GM12878 (cell line): ENCODE measurements around the gene MYG1. TPM values are rescaled to one million over a fixed set of nuclear protein-coding genes. Genes with fewer than 3 reads are reported as not detected.

Experiments
- ATAC-seq: fragments of 200-7000 bp; cut with Tn5 transposase; 3 replicates; pipeline ENCODE4 v1.9.1; 2020; ENCODE audit warnings: mild to moderate bottlenecking, moderate library complexity
- Bru-seq: library from RNA; stranded (reverse); fragments of 400-500 nt; gene quantifications from one replicate; lab custom pipeline; 2021; lab: Mats Ljungman, UMichigan
- BruChase-seq, 2 experiments: library from RNA; stranded (reverse); fragments of 400-500 nt; gene quantifications; one replicate each; lab custom pipeline; 2021; lab: Mats Ljungman, UMichigan
- BruUV-seq: library from RNA; stranded (reverse); fragments of 400-500 nt; replicated peaks from 2 replicates; lab custom pipeline; 2021; lab: Mats Ljungman, UMichigan
- CTCF ChIA-PET: fragments of 300-600 bp; sonication (Branson Sonifier 250); formaldehyde crosslinking; extraction: SDS; loops from one replicate; lab custom pipeline; 2021; ENCODE audit warnings: inconsistent platforms; lab: Yijun Ruan, JAX
- POLR2A ChIA-PET: fragments of 350-600 bp; formaldehyde crosslinking; extraction: SDS; loops from one replicate; lab custom pipeline; 2021; ENCODE audit warnings: inconsistent platforms; lab: Charles Lee
- RAD21 ChIA-PET: fragments of 300-600 bp; sonication (Branson Sonifier 250); formaldehyde crosslinking; loops from one replicate; lab custom pipeline; 2023; ENCODE audit warnings: antibody characterized with exemption; ENCODE audit not compliant: unreplicated experiment; lab: Charles Lee
- SMC1A ChIA-PET: fragments of 300-600 bp; sonication (Branson Sonifier 250); formaldehyde crosslinking; loops from one replicate; lab custom pipeline; 2023; ENCODE audit not compliant: unreplicated experiment, uncharacterized antibody; lab: Charles Lee
- DNase-seq: peaks from one replicate; pipeline ENCODE4 v3.0.0-alpha.2; 2011; ENCODE audit warnings: low read depth, low spot score
- FAIRE-seq: peaks from 3 replicates; lab custom pipeline; 2011; peaks lifted over from hg19 to GRCh38; lab: Jason Lieb, UNC
- H2AFZ ChIP-seq: 2 replicates; pipeline ENCODE4 v1.6.0; 2011; ENCODE audit warnings: low read depth, low read length, control low read depth; ENCODE audit not compliant: control insufficient read depth
- H3K27ac ChIP-seq: 2 replicates; pipeline ENCODE4 v1.5.1; 2011; ENCODE audit warnings: control low read depth; ENCODE audit not compliant: control insufficient read depth, insufficient read depth
- H3K27me3 ChIP-seq, 2 experiments: replicated peaks in 1 of 2; 2 replicates each; pipeline versions ENCODE4 v1.6.0 to v1.6.1; 2011; ENCODE audit warnings: low read length in 1 of 2; ENCODE audit not compliant: control insufficient read depth in 2 of 2, insufficient read depth in 2 of 2
- H3K36me3 ChIP-seq, 2 experiments: 2 replicates each; pipeline ENCODE4 v1.5.1; 2011; ENCODE audit warnings: low read length in 1 of 2; ENCODE audit not compliant: control insufficient read depth in 2 of 2, insufficient read depth in 2 of 2
- H3K4me1 ChIP-seq: 2 replicates; pipeline ENCODE4 v1.6.1; 2011; ENCODE audit warnings: mild to moderate bottlenecking, low read length, moderate library complexity, mixed read lengths; ENCODE audit not compliant: control insufficient read depth, insufficient read depth
- H3K4me2 ChIP-seq: 2 replicates; pipeline ENCODE4 v1.6.0; 2011; ENCODE audit warnings: control low read depth; ENCODE audit not compliant: control insufficient read depth, insufficient read depth
- H3K4me3 ChIP-seq: fragments of 200-600 bp; sonication (generic); 2 replicates; pipeline ENCODE4 v1.5.1; 2016
- H3K79me2 ChIP-seq: 2 replicates; pipeline ENCODE4 v1.6.0; 2011; ENCODE audit warnings: low read length; ENCODE audit not compliant: control insufficient read depth, insufficient read depth
- H3K9ac ChIP-seq: 2 replicates; pipeline ENCODE4 v1.8.0; 2011; ENCODE audit warnings: low read length, control low read depth, mixed read lengths; ENCODE audit not compliant: control insufficient read depth, insufficient read depth
- H3K9me3 ChIP-seq: replicated peaks from 3 replicates; pipeline ENCODE4 v1.5.1; 2011; ENCODE audit warnings: mild to moderate bottlenecking, low read length; ENCODE audit not compliant: control insufficient read depth, insufficient read depth
- H4K20me1 ChIP-seq: 2 replicates; pipeline ENCODE4 v1.6.0; 2011; ENCODE audit not compliant: control insufficient read depth, insufficient read depth
- ASH2L ChIP-seq: fragments of 300-600, 200-600 bp; sonication (generic); IDR thresholded peaks from 2 replicates; pipeline ENCODE4 v1.6.1; 2017; ENCODE audit warnings: low read depth, mild to moderate bottlenecking, borderline replicate concordance
- BHLHE40 ChIP-seq, 2 experiments: fragments of 450-650 bp in 1 of 2; IDR thresholded peaks; 2 replicates each; pipeline ENCODE4 v1.6.1; 2011 to 2017; ENCODE audit warnings: low read depth in 2 of 2, borderline replicate concordance in 1 of 2, improper control_type of control experiment in 1 of 2, low read length in 1 of 2, mild to moderate bottlenecking in 1 of 2
- BMI1 ChIP-seq: fragments of 450-650 bp; IDR thresholded peaks from 2 replicates; pipeline ENCODE4 v1.6.1; 2016; ENCODE audit warnings: mild to moderate bottlenecking, moderate library complexity, borderline replicate concordance
- CEBPB ChIP-seq, 2 experiments: fragments of 150-350 bp in 1 of 2; IDR thresholded peaks; 2 replicates each; pipeline ENCODE4 v1.6.1; 2012 to 2014; ENCODE audit warnings: low read depth in 2 of 2, low read length in 2 of 2, borderline replicate concordance in 1 of 2, inconsistent platforms in 1 of 2
- CHD4 ChIP-seq: fragments of 200-600 bp; sonication (generic); IDR thresholded peaks from 2 replicates; pipeline ENCODE4 v1.6.1; 2016; ENCODE audit warnings: mild to moderate bottlenecking
- DPF2 ChIP-seq: fragments of 450-650 bp; IDR thresholded peaks from 2 replicates; pipeline ENCODE4 v1.6.1; 2017; ENCODE audit warnings: mild to moderate bottlenecking
- EP300 ChIP-seq, 2 experiments: fragments of 150-350 bp in 1 of 2; IDR thresholded peaks; 2 replicates each; pipeline ENCODE4 v1.6.1; 2011 to 2012; ENCODE audit warnings: low read depth in 2 of 2, low read length in 2 of 2, borderline replicate concordance in 1 of 2, improper control_type of control experiment in 1 of 2, inconsistent platforms in 1 of 2; ENCODE audit not compliant: control insufficient read depth in 1 of 2
- IRF5 ChIP-seq: fragments of 450-650 bp; IDR thresholded peaks from 2 replicates; pipeline ENCODE4 v1.6.1; 2017; ENCODE audit warnings: borderline replicate concordance
- NBN ChIP-seq: fragments of 450-650 bp; IDR thresholded peaks from 2 replicates; pipeline ENCODE4 v1.6.1; 2016
- RUNX3 ChIP-seq: IDR thresholded peaks from 2 replicates; pipeline ENCODE4 v1.6.1; 2012; ENCODE audit warnings: low read length, inconsistent platforms
- STAT1 ChIP-seq: fragments of 450-650 bp; conservative IDR thresholded peaks from 2 replicates; pipeline ENCODE4 v1.6.1; 2014; ENCODE audit warnings: antibody characterized with exemption, mild to moderate bottlenecking
- TBL1XR1 ChIP-seq: IDR thresholded peaks from 2 replicates; pipeline ENCODE4 v1.6.1; 2012; ENCODE audit warnings: low read depth, low read length, improper control_type of control experiment
- USF2 ChIP-seq: IDR thresholded peaks from 2 replicates; pipeline ENCODE4 v1.6.1; 2011; ENCODE audit warnings: low read depth, low read length, improper control_type of control experiment, borderline replicate concordance
- YY1 ChIP-seq: IDR thresholded peaks from 2 replicates; pipeline ENCODE4 v1.6.1; 2011; ENCODE audit warnings: low read depth, mild to moderate bottlenecking, low read length
- ZNF24 ChIP-seq: fragments of 450-650 bp; IDR thresholded peaks from 2 replicates; pipeline ENCODE4 v1.6.1; 2017; ENCODE audit warnings: antibody characterized with exemption, mild to moderate bottlenecking
- ZSCAN29 ChIP-seq: fragments of 450-650 bp; IDR thresholded peaks from 2 replicates; pipeline ENCODE4 v1.6.1; 2017; ENCODE audit warnings: mild to moderate bottlenecking, moderate library complexity
- WGBS: methylation state at CpG from one replicate; pipeline ENCODE4 v1.1.6; 2016; ENCODE audit warnings: low lambda C conversion rate; ENCODE audit not compliant: insufficient replicate concordance, insufficient coverage; ENCODE audit errors: missing lambda C conversion rate; 5-methylcytosine and 5-hydroxymethylcytosine counted together
- in situ Hi-C: fragments of 300-500 bp; cut with MboI; formaldehyde crosslinking; loops from 9 replicates; pipeline ENCODE4 v1.14.3; 2018; ENCODE audit warnings: mixed read lengths
- intact Hi-C: fragments of 100-400 bp; cut with micrococcal nuclease; formaldehyde crosslinking; loops from one replicate; pipeline ENCODE4 v1.14.2; 2022; ENCODE audit not compliant: unreplicated experiment
- long read RNA-seq, 2 experiments: library from polyadenylated mRNA; unstranded; transcript quantifications; one replicate each; pipeline ENCODE4 v2.0.0, GENCODE V29; 2019 to 2020
- polyA minus RNA-seq, 3 experiments: library from RNA; depleted of rRNA, polyadenylated mRNA; stranded (reverse); fragments of >200 nt; gene quantifications; 2 replicates each; pipeline ENCODE4 v1.2.3, GENCODE V29; 2011
- polyA plus RNA-seq, 11 experiments: library from polyadenylated mRNA; depleted of rRNA in 4 of 11; unstranded in 6 of 11; stranded (reverse) in 5 of 11; fragments of >200 nt; fragmentation: Nextera tagmentation in 4 of 11; fragmentation: Illumina TruSeq in 1 of 11; extraction: Ambion mirVana in 4 of 11; extraction: Trizol in 1 of 11; gene quantifications; 1 replicate in 1 of 11; 2 replicates in 10 of 11; pipeline versions ENCODE4 v1.2.1 to v1.2.3, GENCODE V29; 2011 to 2016; ENCODE audit warnings: inconsistent platforms in 2 of 11, missing spikeins in 2 of 11, low read depth in 1 of 11
- total RNA-seq, 4 experiments: library from RNA; depleted of rRNA in 3 of 4; stranded (reverse); fragments of >200 nt in 3 of 4; fragmentation: Illumina TruSeq in 1 of 4; extraction: Trizol in 1 of 4; gene quantifications; 2 replicates each; pipeline versions ENCODE4 v1.2.1 to v1.2.3, GENCODE V29; 2013 to 2021

The MYG1 gene
- total RNA-seq (2013; cell fraction: nucleolus; rRNA removed), result 15.4 and 16.3 TPM in 2 replicates
- total RNA-seq (2014; rRNA removed), result 61.7 and 81.0 TPM in 2 replicates
- 32.4 and 36.2 TPM in 2 replicates for total RNA-seq (2014; rRNA removed; fragmentation: Illumina TruSeq; extraction: Trizol)
- 64.9 and 68.7 TPM in 2 replicates for total RNA-seq (2021)
- 24.1 TPM for polyA plus RNA-seq (2011; ENCODE audit: low read depth)
- 25.5 and 48.6 TPM in 2 replicates for polyA plus RNA-seq (2011; rRNA removed)
- 70.9 and 83.3 TPM in 2 replicates for polyA plus RNA-seq (2011; cell fraction: cytosol; rRNA removed)
- polyA plus RNA-seq (2011; cell fraction: nucleus; rRNA removed), result 47.8 and 61.1 TPM in 2 replicates
- 37.8 and 57.0 TPM in 2 replicates for polyA plus RNA-seq (2012)
- 23.2 and 37.6 TPM in 2 replicates for polyA plus RNA-seq (2014; fragmentation: Illumina TruSeq; extraction: Trizol)
- 10 to 100 TPM; 20.7 to 38.2 TPM for polyA plus RNA-seq (2014; fragmentation: Nextera tagmentation; extraction: Ambion mirVana)
- 66.7 and 76.8 TPM in 2 replicates for polyA plus RNA-seq (2014; rRNA removed)
- polyA plus RNA-seq (2016; fragmentation: Nextera tagmentation; extraction: Ambion mirVana), result 10 to 100 TPM; 50.2 to 53.7 TPM
- polyA minus RNA-seq (2011; rRNA and poly(A)+ RNA removed), result 39.4 and 50.6 TPM in 2 replicates
- polyA minus RNA-seq (2011; cell fraction: cytosol; rRNA and poly(A)+ RNA removed), result 23.4 and 25.1 TPM in 2 replicates
- 9.4 and 15.8 TPM in 2 replicates for polyA minus RNA-seq (2011; cell fraction: nucleus; rRNA and poly(A)+ RNA removed)
- percentile 64 among the genes with signal in this experiment for Bru-seq, nascent RNA
- percentile 75 among the genes with signal in this experiment for BruChase-seq, experiment 1, labeled RNA remaining after a 6-hour chase
- BruChase-seq, experiment 2, labeled RNA remaining after a 2-hour chase, result percentile 73 among the genes with signal in this experiment
- long read RNA-seq, experiment 1, transcript C12orf10-201 (7 exons, 1,192 nt), result major isoform, 42 of 48 reads
- long read RNA-seq, experiment 1, partial matches to known transcripts, result 1 of 48 reads
- long read RNA-seq, experiment 1, other reads (novel, unspliced or antisense), result 3 of 48 reads
- long read RNA-seq, experiment 2, transcript C12orf10-201 (7 exons, 1,192 nt), result major isoform, 45 of 58 reads
- long read RNA-seq, experiment 2, partial matches to known transcripts, result 4 of 58 reads
- long read RNA-seq, experiment 2, other reads (novel, unspliced or antisense), result 5 of 58 reads

GRCh38 chr12:53299454-53300180 is at the start of gene MYG1:
Gene MYG1 (plus strand): TSS chr12:53299695. CDS start chr12:53299738, 43 bp downstream.
- DNase-seq, result peak; percentile 43
- intact Hi-C loops (no loop called here), in situ Hi-C loops (no loop called here)
- Histone ChIP-seq H3K36me3 (peaks cover 1 to 9% of the 10 kb centered on the region in 2 experiments; a peak in 3 of 4 replicates), H3K4me1 (peaks cover 25% of the 10 kb centered on the region), H3K27me3 (no peaks in the 10 kb centered on the region), H3K9ac (peak within 1 kb of the TSS; percentile 84), H3K9me3 (no peaks in the 10 kb centered on the region), H3K4me2 (peak within 1 kb of the TSS; percentile 90), H3K4me3 (peak within 1 kb of the TSS; percentile 88), H3K79me2 (peaks cover 31% of the 10 kb centered on the region), H4K20me1 (no peaks in the 10 kb centered on the region; the same call in 1 of the 2 replicates), H3K27ac (peak within 1 kb of the TSS; percentile 64), H2AFZ (peak within 1 kb of the TSS; percentile 76)
- FAIRE-seq, result peak; percentile 86
- ChIA-PET POLR2A (interaction anchor here (1.0 to 4.4 kb wide), 3 partner anchors 9 to 112 kb away, joined by 3 to 42 read pairs (median 5); partner anchors contain the start of gene AAAS), RAD21 (interaction anchor here (0.7 to 6.2 kb wide), 8 partner anchors 9 to 252 kb away, joined by 3 to 43 read pairs (median 6); partner anchors contain the start of gene AAAS), CTCF (interaction anchor here (0.5 to 11.9 kb wide), 10 partner anchors 10 to 234 kb away, joined by 3 to 142 read pairs (median 4); partner anchors contain the start of gene AAAS), SMC1A (interaction anchor here (0.7 to 4.0 kb wide), 6 partner anchors 21 to 209 kb away, joined by 3 to 46 read pairs (median 4); partner anchors contain the start of genes AAAS and TARBP2)
- BruUV-seq, result no TSS peak
- WGBS, result 1% methylated on average over 51 of the region's 51 CpGs
- ATAC-seq, result peak; percentile 87
- TF ChIP-seq ZSCAN29 (no peak), RUNX3 (peak; percentile 17; the same call in 1 of the 2 replicates), DPF2 (0 out of 2 replicates have a peak, but pooled peaks have one; percentile 36), STAT1 (no peak), CHD4 (no peak), ZNF24 (no peak), BMI1 (peak; percentile 96), ASH2L (peak; percentile 60; the same call in 1 of the 2 replicates), IRF5 (no peak), BHLHE40 (IDR thresholded peaks at IDR 0.05; ENCODE audit: borderline replicate concordance in 1 of 2, low read depth in 2 of 2, low read length in 1 of 2) (peak in 1 of 2 experiments; percentile 65; a peak in 2 of 4 replicates), EP300 (IDR thresholded peaks at IDR 0.05; ENCODE audit: borderline replicate concordance in 1 of 2, control insufficient read depth in 1 of 2, low read depth in 2 of 2, low read length in 2 of 2) (no peak), TBL1XR1 (no peak), YY1 (peak; percentile 79), USF2 (no peak), NBN (peak; percentile 84), CEBPB (IDR thresholded peaks at IDR 0.05; ENCODE audit: borderline replicate concordance in 1 of 2, low read depth in 2 of 2, low read length in 2 of 2) (no peak)
